ENCODE measurements around the gene PRRT2.
"Not testable (repeated sequence)": the region's sequence is repeated elsewhere in the genome, so short reads cannot be mapped to it uniquely, and the experiment has no call there.

PRRT2 gene

GRCh38 chr16:29811896-29812665 is at the start of gene PRRT2:
TSS of gene PRRT2 (plus strand) at chr16:29812193. CDS start at chr16:29813055, 862 bp downstream.
- DNase-seq (ENCODE audit: low read depth in 2 of 2): no peak

- DNase-seq (ENCODE audit: low read depth in 2 of 2): no peak
Observed at GRCh38 chr16:29763326-29763725, 48.7 kb upstream of the PRRT2 start.

- no peak for DNase-seq (ENCODE audit: low read depth in 2 of 2)
Observed at GRCh38 chr16:29765167-29766032, 46.6 kb upstream of the PRRT2 start.

- no peak for DNase-seq (ENCODE audit: low read depth in 2 of 2)
Observed at GRCh38 chr16:29766571-29766970, 45.4 kb upstream of the PRRT2 start.

- DNase-seq (ENCODE audit: low read depth in 2 of 2): no peak
Observed at GRCh38 chr16:29767062-29767461, 44.9 kb upstream of the PRRT2 start.

- no peak for DNase-seq (ENCODE audit: low read depth in 2 of 2)
Observed at GRCh38 chr16:29769507-29769906, 42.5 kb upstream of the PRRT2 start.

- DNase-seq (ENCODE audit: low read depth in 2 of 2): no peak
Observed at GRCh38 chr16:29770250-29770929, 41.6 kb upstream of the PRRT2 start.

- DNase-seq (ENCODE audit: low read depth in 2 of 2): not testable (repeated sequence)
Observed at GRCh38 chr16:29772330-29772729, 39.7 kb upstream of the PRRT2 start.

- DNase-seq (ENCODE audit: low read depth in 2 of 2): no peak
Observed at GRCh38 chr16:29774730-29775129, 37.3 kb upstream of the PRRT2 start.

GRCh38 chr16:29775742-29776408 is 36.1 kb upstream of the PRRT2 start:
- no peak for DNase-seq (ENCODE audit: low read depth in 2 of 2)

- DNase-seq (ENCODE audit: low read depth in 2 of 2): no peak
Observed at GRCh38 chr16:29777576-29778350, 34.2 kb upstream of the PRRT2 start, which contains the start of gene ZG16. TSS of gene ZG16 (plus strand) at chr16:29778256. CDS start at chr16:29779267, 1,011 bp downstream.

- DNase-seq (ENCODE audit: low read depth in 2 of 2): no peak
Observed at GRCh38 chr16:29779474-29779873, 32.5 kb upstream of the PRRT2 start.

GRCh38 chr16:29783094-29783953 is 28.7 kb upstream of the PRRT2 start:
- DNase-seq (ENCODE audit: low read depth in 2 of 2): not testable (repeated sequence)

GRCh38 chr16:29784157-29784556 is 27.8 kb upstream of the PRRT2 start:
- no peak for DNase-seq (ENCODE audit: low read depth in 2 of 2)

- peak; percentile 72 to 78 for DNase-seq (ENCODE audit: low read depth in 2 of 2)
Observed at GRCh38 chr16:29784901-29785500, 27.0 kb upstream of the PRRT2 start.

- not testable (repeated sequence) for DNase-seq (ENCODE audit: low read depth in 2 of 2)
Observed at GRCh38 chr16:29787155-29787554, 24.8 kb upstream of the PRRT2 start.

GRCh38 chr16:29789775-29790182 is 22.2 kb upstream of the PRRT2 start:
- DNase-seq (ENCODE audit: low read depth in 2 of 2): no peak

GRCh38 chr16:29790183-29790948 is 21.6 kb upstream of the PRRT2 start, which contains the start of gene KIF22:
TSS of gene KIF22 (plus strand) at chr16:29790751. CDS start at chr16:29790760, 9 bp downstream.
- DNase-seq (ENCODE audit: low read depth in 2 of 2): peak; percentile 100

Measured in stimulated activated CD4-positive, alpha-beta T cell treated with anti-CD3 and anti-CD28 coated beads, Interleukin-4, amount 100 ng/mL, for 48 hours (primary cell).